AG04450 (cell line): Measurements from ENCODE around the gene RGR. TPM values are rescaled to one million over a fixed set of nuclear protein-coding genes. Genes with fewer than 3 reads are reported as not detected.
A peak's percentile ranks its signal among the peaks of the same experiment; 100 is the strongest.

Source experiments
- CTCF ChIA-PET: fragments of 300-600, 350-600 bp; formaldehyde crosslinking; extraction: SDS; loops from one replicate; lab custom pipeline; 2022; ENCODE audit warnings: antibody characterized with exemption, inconsistent platforms; lab: Charles Lee
- POLR2A ChIA-PET: fragments of 350-600 bp; formaldehyde crosslinking; extraction: SDS; loops from one replicate; lab custom pipeline; 2021; ENCODE audit warnings: antibody characterized with exemption, inconsistent platforms; lab: Yijun Ruan, JAX
- DNase-seq: peaks from one replicate; pipeline ENCODE4 v3.0.0-alpha.2; 2011; ENCODE audit warnings: low read depth, low spot score
- H3K27ac ChIP-seq: one replicate; pipeline ENCODE4 v1.5.1; 2012; ENCODE audit warnings: low read depth, low read length, control low read depth
- H3K27me3 ChIP-seq: one replicate; pipeline ENCODE4 v1.6.0; 2012; ENCODE audit warnings: low read length; ENCODE audit not compliant: control insufficient read depth, insufficient read depth
- H3K4me3 ChIP-seq: 2 replicates; pipeline ENCODE4 v1.5.1; 2011; ENCODE audit warnings: mild to moderate bottlenecking, low read depth, low read length, control low read depth
- H3K9me3 ChIP-seq: 2 replicates; pipeline ENCODE4 v1.5.1; 2012; ENCODE audit warnings: low read length; ENCODE audit not compliant: control insufficient read depth, insufficient read depth
- polyA plus RNA-seq: library from polyadenylated mRNA; depleted of rRNA; stranded (reverse); fragments of >200 nt; gene quantifications from 2 replicates; pipeline ENCODE4 v1.2.3, GENCODE V29; 2011
- TF ChIP-seq, protein P1 (sequence below): IDR thresholded peaks from 2 replicates; pipeline ENCODE4 v1.5.1; 2011; ENCODE audit warnings: low read depth, low read length, control low read depth, inconsistent platforms

The RGR gene
- polyA plus RNA-seq, 1 experiment = not detected

DNA sequence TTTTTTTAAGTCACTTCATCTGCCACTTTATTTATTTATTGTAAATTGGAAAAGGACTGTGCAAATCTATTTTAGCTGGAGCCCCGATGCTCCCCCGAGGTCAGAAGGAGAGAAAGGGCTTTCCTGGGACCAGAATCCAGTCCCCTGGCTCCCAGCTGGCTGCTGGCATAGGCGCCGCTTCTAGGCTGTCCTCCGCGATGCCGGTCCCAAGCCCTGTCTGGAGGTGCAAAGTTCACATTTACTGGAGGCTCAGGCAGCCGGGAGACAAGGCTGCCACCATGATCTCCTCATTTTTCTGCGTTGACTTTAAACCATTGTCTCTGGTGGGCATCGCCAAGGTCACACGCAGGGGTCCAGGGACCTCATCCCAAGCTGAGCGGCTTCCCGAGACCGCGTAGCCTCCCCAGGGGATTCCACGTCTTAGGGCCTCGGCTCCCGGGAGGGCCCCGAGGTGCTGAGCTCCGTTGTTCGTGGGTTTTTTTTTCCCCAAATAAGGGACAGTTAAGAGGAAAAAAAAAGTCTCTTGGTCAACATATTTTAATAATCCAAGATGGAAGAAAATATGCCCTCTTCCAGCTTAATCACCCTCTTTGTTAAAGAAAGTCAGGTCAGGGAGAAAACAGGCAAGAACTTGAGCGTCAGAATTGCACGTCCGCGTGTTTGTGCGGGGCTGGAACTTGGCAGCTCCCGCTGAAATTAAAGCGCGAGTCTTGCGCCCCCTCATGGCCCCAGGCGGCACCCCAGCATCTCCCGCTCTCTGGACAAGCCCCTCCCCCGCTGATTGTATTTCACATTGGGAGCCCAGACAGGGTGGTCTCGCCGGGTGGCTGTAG, 11.9 kb downstream of the RGR start:
- POLR2A ChIA-PET = no interaction called here
- no peak overlapping the region for H3K27ac ChIP-seq
- H3K27me3 ChIP-seq = peaks cover 4% of the 10 kb centered on the region
- TF ChIP-seq, protein P1, sequence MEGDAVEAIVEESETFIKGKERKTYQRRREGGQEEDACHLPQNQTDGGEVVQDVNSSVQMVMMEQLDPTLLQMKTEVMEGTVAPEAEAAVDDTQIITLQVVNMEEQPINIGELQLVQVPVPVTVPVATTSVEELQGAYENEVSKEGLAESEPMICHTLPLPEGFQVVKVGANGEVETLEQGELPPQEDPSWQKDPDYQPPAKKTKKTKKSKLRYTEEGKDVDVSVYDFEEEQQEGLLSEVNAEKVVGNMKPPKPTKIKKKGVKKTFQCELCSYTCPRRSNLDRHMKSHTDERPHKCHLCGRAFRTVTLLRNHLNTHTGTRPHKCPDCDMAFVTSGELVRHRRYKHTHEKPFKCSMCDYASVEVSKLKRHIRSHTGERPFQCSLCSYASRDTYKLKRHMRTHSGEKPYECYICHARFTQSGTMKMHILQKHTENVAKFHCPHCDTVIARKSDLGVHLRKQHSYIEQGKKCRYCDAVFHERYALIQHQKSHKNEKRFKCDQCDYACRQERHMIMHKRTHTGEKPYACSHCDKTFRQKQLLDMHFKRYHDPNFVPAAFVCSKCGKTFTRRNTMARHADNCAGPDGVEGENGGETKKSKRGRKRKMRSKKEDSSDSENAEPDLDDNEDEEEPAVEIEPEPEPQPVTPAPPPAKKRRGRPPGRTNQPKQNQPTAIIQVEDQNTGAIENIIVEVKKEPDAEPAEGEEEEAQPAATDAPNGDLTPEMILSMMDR = peak; percentile 76
- no peak for DNase-seq
- CTCF ChIA-PET = interaction anchor here (0.6 to 4.5 kb wide), 26 partner anchors 10 to 295 kb away, joined by 3 to 47 read pairs (median 4); partner anchors contain the start of gene RGR
- no peaks in the 10 kb centered on the region; the same call in 1 of the 2 replicates for H3K9me3 ChIP-seq
- no peak overlapping the region for H3K4me3 ChIP-seq

DNA sequence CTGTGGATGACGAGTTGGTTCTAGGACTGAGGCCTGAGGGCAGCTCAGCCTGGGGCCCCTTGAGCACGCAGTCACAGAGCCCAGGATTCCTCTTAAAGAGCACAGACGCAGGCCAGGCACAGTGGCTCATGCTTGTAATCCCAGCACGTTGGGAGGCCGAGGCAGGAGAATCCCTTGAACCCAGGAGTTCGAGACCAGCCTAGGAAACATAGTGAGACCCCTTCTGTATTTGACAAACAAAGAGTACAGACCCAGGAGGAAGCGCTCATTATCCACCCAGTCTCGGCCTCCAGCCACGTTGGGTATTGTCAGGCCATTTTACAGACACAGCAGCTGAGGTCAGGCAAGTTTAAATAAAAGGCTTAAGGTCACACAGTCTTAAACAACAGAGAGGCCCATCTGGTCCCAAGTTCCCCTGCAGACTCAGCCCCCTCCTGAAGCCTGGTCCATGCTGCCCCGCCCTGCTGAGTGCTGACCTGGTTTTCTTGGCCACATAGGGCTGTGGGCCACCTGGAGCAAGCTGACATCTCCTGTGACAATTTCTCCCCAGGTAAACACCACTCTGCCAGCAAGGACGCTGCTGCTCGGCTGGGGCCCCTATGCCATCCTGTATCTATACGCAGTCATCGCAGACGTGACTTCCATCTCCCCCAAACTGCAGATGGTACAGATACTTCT, 12.6 kb downstream of the RGR start:
- Histone ChIP-seq H3K9me3 (no peaks in the 10 kb centered on the region; the same call in 1 of the 2 replicates), H3K27ac (no peak overlapping the region), H3K4me3 (no peak overlapping the region), H3K27me3 (peaks cover 7% of the 10 kb centered on the region)
- TF ChIP-seq, protein P1 = no peak
- ChIA-PET CTCF (interaction anchor here (0.6 to 13.4 kb wide), 19 partner anchors 9 to 294 kb away, joined by 3 to 427 read pairs (median 4); partner anchors contain the start of gene RGR), POLR2A (no interaction called here)
- DNase-seq = no peak

DNA sequence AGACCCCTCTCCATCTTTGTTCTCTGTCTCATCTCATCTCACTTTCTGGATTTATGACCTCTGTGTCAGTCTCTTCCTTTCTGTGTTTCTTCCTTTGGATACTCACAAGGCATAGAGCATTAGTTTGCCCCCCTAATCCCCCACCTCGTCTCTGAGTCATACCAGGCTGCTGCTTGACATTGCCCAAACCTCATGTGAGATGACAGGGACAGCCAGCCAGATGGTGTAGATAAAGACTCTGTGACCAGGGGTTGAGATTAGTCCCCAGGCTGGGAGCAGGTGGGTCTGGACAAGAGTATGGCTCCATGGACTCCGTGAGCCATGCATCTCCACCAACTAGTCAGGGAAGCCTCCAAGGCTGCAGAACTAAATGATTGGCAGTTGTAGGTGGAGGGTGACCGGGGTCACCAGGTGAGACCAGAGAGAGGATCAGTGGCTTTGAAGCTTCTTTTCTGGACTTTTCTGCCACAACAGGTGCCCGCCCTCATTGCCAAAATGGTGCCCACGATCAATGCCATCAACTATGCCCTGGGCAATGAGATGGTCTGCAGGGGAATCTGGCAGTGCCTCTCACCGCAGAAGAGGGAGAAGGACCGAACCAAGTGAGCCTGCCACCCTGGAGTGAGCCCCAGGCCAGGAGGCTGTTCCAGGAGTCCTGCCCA, 13.3 kb downstream of the RGR start:
- H3K27me3 ChIP-seq = peaks cover 7% of the 10 kb centered on the region
- TF ChIP-seq, protein P1 = no peak
- H3K9me3 ChIP-seq = no peaks in the 10 kb centered on the region; the same call in 1 of the 2 replicates
- H3K4me3 ChIP-seq = no peak overlapping the region
- H3K27ac ChIP-seq = peak overlapping the region; percentile 21
- DNase-seq = no peak
- CTCF ChIA-PET = interaction anchor here (1.5 to 13.4 kb wide), 3 partner anchors 111 to 279 kb away, joined by 3 to 427 read pairs (median 34); no protein-coding TSS in a partner anchor
- POLR2A ChIA-PET = no interaction called here

DNA sequence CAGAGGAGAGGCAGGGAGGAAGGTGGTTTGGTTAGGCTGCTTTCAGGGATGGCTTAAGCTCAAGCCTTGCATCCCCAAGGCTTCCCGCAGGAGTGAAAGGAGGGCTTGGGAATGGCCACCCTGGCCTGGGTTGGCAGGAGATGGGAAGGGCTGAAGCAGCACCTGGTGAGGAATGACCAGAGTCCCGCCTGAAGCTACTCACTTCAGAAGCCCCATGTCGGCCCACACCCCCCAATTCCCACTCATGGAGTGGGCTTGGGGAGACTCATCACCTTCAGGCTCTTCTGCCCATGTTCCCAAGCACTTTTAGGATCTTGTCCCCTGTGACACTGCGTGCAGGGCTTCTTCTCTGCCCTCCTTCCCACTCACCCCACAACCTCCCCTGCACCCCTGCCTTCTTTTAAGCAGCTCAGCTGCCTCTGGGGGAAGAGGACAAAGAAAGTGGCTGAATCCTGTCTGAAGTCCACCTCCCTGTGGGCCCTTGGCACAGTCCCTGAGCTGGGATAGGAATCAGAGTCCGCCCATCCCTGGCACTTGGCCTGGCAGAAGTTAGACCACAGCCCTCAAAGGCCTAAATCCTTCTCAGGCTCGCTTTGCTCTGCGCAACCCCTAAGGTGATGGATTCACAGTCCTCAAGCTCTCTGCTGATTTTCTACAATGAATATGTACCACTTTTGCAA, 16.5 kb downstream of the RGR start:
- H3K9me3 ChIP-seq = no peaks in the 10 kb centered on the region; the same call in 1 of the 2 replicates
- ChIA-PET POLR2A (no interaction called here), CTCF (interaction anchor here (13.4 kb wide), 1 partner anchor 276 kb away, joined by 427 read pairs; no protein-coding TSS in a partner anchor)
- H3K27me3 ChIP-seq = peaks cover 14% of the 10 kb centered on the region
- DNase-seq = no peak
- TF ChIP-seq, protein P1 = no peak
- H3K4me3 ChIP-seq = no peak overlapping the region
- H3K27ac ChIP-seq = no peak overlapping the region
